ENCODE measurements around the gene NRAS.

DNA sequence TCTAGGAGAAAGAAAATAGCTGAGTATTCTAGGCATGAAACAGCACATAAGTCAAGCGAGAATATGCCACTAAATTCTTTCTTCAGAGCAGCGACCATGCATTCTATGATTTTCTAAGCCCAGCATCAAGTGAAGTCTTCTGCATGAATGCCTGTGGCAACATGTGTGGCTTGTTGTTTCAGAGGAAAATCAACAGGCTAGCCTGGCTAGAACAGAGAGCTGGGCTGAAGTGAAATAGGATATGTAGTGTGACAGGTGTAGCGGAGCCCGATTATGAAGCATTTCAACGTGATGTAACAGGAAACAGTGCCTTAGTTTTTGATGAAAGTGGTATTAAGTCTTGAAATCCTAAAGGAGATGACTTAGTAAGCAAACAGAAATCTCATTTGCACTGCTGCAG lies 34.2 kb upstream of the NRAS start:
- TF ChIP-seq POLR2A (IDR thresholded peaks at IDR 0.05) (no peak), CTCF (IDR thresholded peaks at IDR 0.05) (no peak), POLR2AphosphoS5 (IDR thresholded peaks at IDR 0.05) (no peak)
